WTC11 (cell line): Measurements from ENCODE around the gene KCNT1. TPM values are rescaled to one million over a fixed set of nuclear protein-coding genes. Genes with fewer than 3 reads are reported as not detected.

Experiments used
- ATAC-seq: fragments of 200-7000 bp; cut with Tn5 transposase; 2 replicates; pipeline ENCODE4 v1.10.0; 2021; ENCODE audit warnings: mild to moderate bottlenecking, moderate library complexity
- CTCF ChIA-PET: fragments of 300-600 bp; sonication (Branson Sonifier 250); formaldehyde crosslinking; loops from one replicate; lab custom pipeline; 2021; ENCODE audit warnings: antibody characterized with exemption; lab: Charles Lee
- POLR2A ChIA-PET: fragments of 350-600 bp; sonication (Branson Sonifier 250); formaldehyde crosslinking; loops from one replicate; lab custom pipeline; 2021; ENCODE audit warnings: antibody characterized with exemption; lab: Charles Lee
- DNase-seq: peaks from one replicate; pipeline ENCODE4 v3.0.0; 2021; ENCODE audit warnings: low spot score
- H3K27ac Mint-ChIP-seq: 2 replicates; pipeline ENCODE4 v1.8.0; 2021; ENCODE audit warnings: mixed read lengths
- H3K27me3 Mint-ChIP-seq: 2 replicates; pipeline ENCODE4 v1.8.0; 2021; ENCODE audit warnings: low read depth, mild to moderate bottlenecking, moderate library complexity, mixed read lengths
- H3K36me3 Mint-ChIP-seq: 2 replicates; pipeline ENCODE4 v1.8.0; 2021; ENCODE audit warnings: mixed read lengths
- H3K4me1 Mint-ChIP-seq: 2 replicates; pipeline ENCODE4 v1.8.0; 2022; ENCODE audit warnings: mixed read lengths
- H3K4me3 Mint-ChIP-seq: 2 replicates; pipeline ENCODE4 v1.8.0; 2021; ENCODE audit warnings: mild to moderate bottlenecking, moderate library complexity, mixed read lengths
- H3K9me3 Mint-ChIP-seq: 2 replicates; pipeline ENCODE4 v1.8.0; 2021; ENCODE audit warnings: mixed read lengths
- ATF1 ChIP-seq: sonication (generic); formaldehyde crosslinking; IDR thresholded peaks from 2 replicates; pipeline ENCODE4 v1.8.1; 2023; ENCODE audit warnings: mild to moderate bottlenecking, moderate library complexity, missing genetic modification reagents
- ESRRA ChIP-seq: sonication (generic); formaldehyde crosslinking; IDR thresholded peaks from 2 replicates; pipeline ENCODE4 v1.8.1; 2022; ENCODE audit warnings: mild to moderate bottlenecking, missing genetic modification reagents, borderline replicate concordance
- JAZF1 ChIP-seq: fragments of 250-450 bp; sonication (Bioruptor Pico); IDR thresholded peaks from 2 replicates; pipeline ENCODE4 v1.9.0; 2021; ENCODE audit warnings: moderate library complexity, mild to moderate bottlenecking, inconsistent platforms
- NFE2L1 ChIP-seq: sonication (generic); formaldehyde crosslinking; IDR thresholded peaks from 2 replicates; pipeline ENCODE4 v1.8.1; 2023; ENCODE audit warnings: missing genetic modification reagents
- NFYB ChIP-seq: sonication (generic); formaldehyde crosslinking; conservative IDR thresholded peaks from 2 replicates; pipeline ENCODE4 v1.8.0; 2022; ENCODE audit warnings: low read depth, missing genetic modification reagents
- OVOL2 ChIP-seq: fragments of 250-450 bp; sonication (Bioruptor Pico); IDR thresholded peaks from 2 replicates; pipeline ENCODE4 v1.9.0; 2021; ENCODE audit warnings: mild to moderate bottlenecking, borderline replicate concordance
- RORB ChIP-seq: fragments of 250-450 bp; sonication (Bioruptor Pico); IDR thresholded peaks from 2 replicates; pipeline ENCODE4 v1.9.0; 2021; ENCODE audit warnings: mild to moderate bottlenecking
- TCF7 ChIP-seq: sonication (generic); formaldehyde crosslinking; IDR thresholded peaks from 2 replicates; pipeline ENCODE4 v1.8.0; 2022; ENCODE audit warnings: mild to moderate bottlenecking, low read depth, missing genetic modification reagents, moderate library complexity
- TP53 ChIP-seq: sonication (generic); formaldehyde crosslinking; IDR thresholded peaks from 2 replicates; pipeline ENCODE4 v1.8.1; 2023; ENCODE audit warnings: mild to moderate bottlenecking, missing genetic modification reagents
- ZNF263 ChIP-seq: sonication (generic); formaldehyde crosslinking; IDR thresholded peaks from 2 replicates; pipeline ENCODE4 v1.8.1; 2022; ENCODE audit warnings: low read depth, mild to moderate bottlenecking, moderate library complexity, missing genetic modification reagents
- total RNA-seq: library from RNA; stranded (reverse); gene quantifications from 3 replicates; pipeline ENCODE4 v1.2.3, GENCODE V29; 2021
- TF ChIP-seq, protein P1 (sequence below): sonication (generic); formaldehyde crosslinking; IDR thresholded peaks from 2 replicates; pipeline ENCODE4 v1.8.0; 2022; ENCODE audit warnings: mild to moderate bottlenecking, missing genetic modification reagents
- TF ChIP-seq, protein P2 (sequence below): sonication (generic); formaldehyde crosslinking; IDR thresholded peaks from 2 replicates; pipeline ENCODE4 v1.8.0; 2022; ENCODE audit warnings: missing genetic modification reagents
- TF ChIP-seq, protein P3 (sequence below): fragments of 250-450 bp; sonication (Bioruptor Pico); IDR thresholded peaks from 2 replicates; pipeline ENCODE4 v1.9.0; 2021; ENCODE audit warnings: mild to moderate bottlenecking
- TF ChIP-seq, protein P4 (sequence below): fragments of 250-450 bp; sonication (Bioruptor Pico); IDR thresholded peaks from 2 replicates; pipeline ENCODE4 v1.9.0; 2021; ENCODE audit warnings: mild to moderate bottlenecking, borderline replicate concordance
- TF ChIP-seq, protein P5 (sequence below): sonication (generic); formaldehyde crosslinking; IDR thresholded peaks from 2 replicates; pipeline ENCODE4 v1.8.0; 2023; ENCODE audit warnings: mild to moderate bottlenecking, missing genetic modification reagents

KCNT1 gene
- total RNA-seq, 1 experiment from 2014 or later: 0.13 TPM

DNA sequence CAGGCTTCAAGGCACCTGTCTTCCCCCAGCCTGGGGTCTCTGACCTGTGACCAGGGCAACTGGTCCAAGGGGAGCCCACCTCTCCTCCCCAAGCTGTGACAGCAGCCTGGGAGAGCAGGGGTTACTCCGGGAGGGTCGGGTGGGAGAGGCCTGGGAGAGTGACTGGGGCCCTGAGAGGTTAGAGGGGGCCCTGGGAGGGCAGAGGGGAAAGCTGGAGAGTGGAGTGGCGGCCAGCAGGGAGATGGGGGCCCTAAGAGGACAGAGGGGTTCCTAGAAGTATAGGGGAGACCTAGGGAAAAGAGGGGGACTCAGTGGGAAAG lies 38.6 kb upstream of the KCNT1 start:
- peaks cover 5% of the 10 kb centered on the region for H3K9me3 Mint-ChIP-seq
- CTCF ChIA-PET: no interaction called here
- peaks cover 7% of the 10 kb centered on the region for H3K36me3 Mint-ChIP-seq
- H3K4me1 Mint-ChIP-seq: peaks cover 6% of the 10 kb centered on the region
- TF ChIP-seq RORB (CRISPR knock-in tag) (no peak), ZNF263 (no peak), ATF1 (CRISPR knock-in tag) (no peak), NFE2L1 (CRISPR knock-in tag) (no peak), OVOL2 (CRISPR knock-in tag) (no peak), ESRRA (CRISPR knock-in tag) (no peak), TCF7 (CRISPR knock-in tag) (no peak), TP53 (CRISPR knock-in tag) (no peak), JAZF1 (CRISPR knock-in tag) (no peak), NFYB (CRISPR knock-in tag) (no peak)
- TF ChIP-seq, protein P1, sequence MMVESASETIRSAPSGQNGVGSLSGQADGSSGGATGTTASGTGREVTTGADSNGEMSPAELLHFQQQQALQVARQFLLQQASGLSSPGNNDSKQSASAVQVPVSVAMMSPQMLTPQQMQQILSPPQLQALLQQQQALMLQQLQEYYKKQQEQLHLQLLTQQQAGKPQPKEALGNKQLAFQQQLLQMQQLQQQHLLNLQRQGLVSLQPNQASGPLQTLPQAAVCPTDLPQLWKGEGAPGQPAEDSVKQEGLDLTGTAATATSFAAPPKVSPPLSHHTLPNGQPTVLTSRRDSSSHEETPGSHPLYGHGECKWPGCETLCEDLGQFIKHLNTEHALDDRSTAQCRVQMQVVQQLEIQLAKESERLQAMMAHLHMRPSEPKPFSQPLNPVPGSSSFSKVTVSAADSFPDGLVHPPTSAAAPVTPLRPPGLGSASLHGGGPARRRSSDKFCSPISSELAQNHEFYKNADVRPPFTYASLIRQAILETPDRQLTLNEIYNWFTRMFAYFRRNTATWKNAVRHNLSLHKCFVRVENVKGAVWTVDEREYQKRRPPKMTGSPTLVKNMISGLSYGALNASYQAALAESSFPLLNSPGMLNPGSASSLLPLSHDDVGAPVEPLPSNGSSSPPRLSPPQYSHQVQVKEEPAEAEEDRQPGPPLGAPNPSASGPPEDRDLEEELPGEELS (CRISPR knock-in tag): no peak
- TF ChIP-seq, protein P2, sequence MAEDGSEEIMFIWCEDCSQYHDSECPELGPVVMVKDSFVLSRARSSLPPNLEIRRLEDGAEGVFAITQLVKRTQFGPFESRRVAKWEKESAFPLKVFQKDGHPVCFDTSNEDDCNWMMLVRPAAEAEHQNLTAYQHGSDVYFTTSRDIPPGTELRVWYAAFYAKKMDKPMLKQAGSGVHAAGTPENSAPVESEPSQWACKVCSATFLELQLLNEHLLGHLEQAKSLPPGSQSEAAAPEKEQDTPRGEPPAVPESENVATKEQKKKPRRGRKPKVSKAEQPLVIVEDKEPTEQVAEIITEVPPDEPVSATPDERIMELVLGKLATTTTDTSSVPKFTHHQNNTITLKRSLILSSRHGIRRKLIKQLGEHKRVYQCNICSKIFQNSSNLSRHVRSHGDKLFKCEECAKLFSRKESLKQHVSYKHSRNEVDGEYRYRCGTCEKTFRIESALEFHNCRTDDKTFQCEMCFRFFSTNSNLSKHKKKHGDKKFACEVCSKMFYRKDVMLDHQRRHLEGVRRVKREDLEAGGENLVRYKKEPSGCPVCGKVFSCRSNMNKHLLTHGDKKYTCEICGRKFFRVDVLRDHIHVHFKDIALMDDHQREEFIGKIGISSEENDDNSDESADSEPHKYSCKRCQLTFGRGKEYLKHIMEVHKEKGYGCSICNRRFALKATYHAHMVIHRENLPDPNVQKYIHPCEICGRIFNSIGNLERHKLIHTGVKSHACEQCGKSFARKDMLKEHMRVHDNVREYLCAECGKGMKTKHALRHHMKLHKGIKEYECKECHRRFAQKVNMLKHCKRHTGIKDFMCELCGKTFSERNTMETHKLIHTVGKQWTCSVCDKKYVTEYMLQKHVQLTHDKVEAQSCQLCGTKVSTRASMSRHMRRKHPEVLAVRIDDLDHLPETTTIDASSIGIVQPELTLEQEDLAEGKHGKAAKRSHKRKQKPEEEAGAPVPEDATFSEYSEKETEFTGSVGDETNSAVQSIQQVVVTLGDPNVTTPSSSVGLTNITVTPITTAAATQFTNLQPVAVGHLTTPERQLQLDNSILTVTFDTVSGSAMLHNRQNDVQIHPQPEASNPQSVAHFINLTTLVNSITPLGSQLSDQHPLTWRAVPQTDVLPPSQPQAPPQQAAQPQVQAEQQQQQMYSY (CRISPR knock-in tag): no peak
- TF ChIP-seq, protein P3, sequence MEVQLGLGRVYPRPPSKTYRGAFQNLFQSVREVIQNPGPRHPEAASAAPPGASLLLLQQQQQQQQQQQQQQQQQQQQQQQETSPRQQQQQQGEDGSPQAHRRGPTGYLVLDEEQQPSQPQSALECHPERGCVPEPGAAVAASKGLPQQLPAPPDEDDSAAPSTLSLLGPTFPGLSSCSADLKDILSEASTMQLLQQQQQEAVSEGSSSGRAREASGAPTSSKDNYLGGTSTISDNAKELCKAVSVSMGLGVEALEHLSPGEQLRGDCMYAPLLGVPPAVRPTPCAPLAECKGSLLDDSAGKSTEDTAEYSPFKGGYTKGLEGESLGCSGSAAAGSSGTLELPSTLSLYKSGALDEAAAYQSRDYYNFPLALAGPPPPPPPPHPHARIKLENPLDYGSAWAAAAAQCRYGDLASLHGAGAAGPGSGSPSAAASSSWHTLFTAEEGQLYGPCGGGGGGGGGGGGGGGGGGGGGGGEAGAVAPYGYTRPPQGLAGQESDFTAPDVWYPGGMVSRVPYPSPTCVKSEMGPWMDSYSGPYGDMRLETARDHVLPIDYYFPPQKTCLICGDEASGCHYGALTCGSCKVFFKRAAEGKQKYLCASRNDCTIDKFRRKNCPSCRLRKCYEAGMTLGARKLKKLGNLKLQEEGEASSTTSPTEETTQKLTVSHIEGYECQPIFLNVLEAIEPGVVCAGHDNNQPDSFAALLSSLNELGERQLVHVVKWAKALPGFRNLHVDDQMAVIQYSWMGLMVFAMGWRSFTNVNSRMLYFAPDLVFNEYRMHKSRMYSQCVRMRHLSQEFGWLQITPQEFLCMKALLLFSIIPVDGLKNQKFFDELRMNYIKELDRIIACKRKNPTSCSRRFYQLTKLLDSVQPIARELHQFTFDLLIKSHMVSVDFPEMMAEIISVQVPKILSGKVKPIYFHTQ (CRISPR knock-in tag): no peak
- TF ChIP-seq, protein P4, sequence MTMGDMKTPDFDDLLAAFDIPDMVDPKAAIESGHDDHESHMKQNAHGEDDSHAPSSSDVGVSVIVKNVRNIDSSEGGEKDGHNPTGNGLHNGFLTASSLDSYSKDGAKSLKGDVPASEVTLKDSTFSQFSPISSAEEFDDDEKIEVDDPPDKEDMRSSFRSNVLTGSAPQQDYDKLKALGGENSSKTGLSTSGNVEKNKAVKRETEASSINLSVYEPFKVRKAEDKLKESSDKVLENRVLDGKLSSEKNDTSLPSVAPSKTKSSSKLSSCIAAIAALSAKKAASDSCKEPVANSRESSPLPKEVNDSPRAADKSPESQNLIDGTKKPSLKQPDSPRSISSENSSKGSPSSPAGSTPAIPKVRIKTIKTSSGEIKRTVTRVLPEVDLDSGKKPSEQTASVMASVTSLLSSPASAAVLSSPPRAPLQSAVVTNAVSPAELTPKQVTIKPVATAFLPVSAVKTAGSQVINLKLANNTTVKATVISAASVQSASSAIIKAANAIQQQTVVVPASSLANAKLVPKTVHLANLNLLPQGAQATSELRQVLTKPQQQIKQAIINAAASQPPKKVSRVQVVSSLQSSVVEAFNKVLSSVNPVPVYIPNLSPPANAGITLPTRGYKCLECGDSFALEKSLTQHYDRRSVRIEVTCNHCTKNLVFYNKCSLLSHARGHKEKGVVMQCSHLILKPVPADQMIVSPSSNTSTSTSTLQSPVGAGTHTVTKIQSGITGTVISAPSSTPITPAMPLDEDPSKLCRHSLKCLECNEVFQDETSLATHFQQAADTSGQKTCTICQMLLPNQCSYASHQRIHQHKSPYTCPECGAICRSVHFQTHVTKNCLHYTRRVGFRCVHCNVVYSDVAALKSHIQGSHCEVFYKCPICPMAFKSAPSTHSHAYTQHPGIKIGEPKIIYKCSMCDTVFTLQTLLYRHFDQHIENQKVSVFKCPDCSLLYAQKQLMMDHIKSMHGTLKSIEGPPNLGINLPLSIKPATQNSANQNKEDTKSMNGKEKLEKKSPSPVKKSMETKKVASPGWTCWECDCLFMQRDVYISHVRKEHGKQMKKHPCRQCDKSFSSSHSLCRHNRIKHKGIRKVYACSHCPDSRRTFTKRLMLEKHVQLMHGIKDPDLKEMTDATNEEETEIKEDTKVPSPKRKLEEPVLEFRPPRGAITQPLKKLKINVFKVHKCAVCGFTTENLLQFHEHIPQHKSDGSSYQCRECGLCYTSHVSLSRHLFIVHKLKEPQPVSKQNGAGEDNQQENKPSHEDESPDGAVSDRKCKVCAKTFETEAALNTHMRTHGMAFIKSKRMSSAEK: no peak
- TF ChIP-seq, protein P5, sequence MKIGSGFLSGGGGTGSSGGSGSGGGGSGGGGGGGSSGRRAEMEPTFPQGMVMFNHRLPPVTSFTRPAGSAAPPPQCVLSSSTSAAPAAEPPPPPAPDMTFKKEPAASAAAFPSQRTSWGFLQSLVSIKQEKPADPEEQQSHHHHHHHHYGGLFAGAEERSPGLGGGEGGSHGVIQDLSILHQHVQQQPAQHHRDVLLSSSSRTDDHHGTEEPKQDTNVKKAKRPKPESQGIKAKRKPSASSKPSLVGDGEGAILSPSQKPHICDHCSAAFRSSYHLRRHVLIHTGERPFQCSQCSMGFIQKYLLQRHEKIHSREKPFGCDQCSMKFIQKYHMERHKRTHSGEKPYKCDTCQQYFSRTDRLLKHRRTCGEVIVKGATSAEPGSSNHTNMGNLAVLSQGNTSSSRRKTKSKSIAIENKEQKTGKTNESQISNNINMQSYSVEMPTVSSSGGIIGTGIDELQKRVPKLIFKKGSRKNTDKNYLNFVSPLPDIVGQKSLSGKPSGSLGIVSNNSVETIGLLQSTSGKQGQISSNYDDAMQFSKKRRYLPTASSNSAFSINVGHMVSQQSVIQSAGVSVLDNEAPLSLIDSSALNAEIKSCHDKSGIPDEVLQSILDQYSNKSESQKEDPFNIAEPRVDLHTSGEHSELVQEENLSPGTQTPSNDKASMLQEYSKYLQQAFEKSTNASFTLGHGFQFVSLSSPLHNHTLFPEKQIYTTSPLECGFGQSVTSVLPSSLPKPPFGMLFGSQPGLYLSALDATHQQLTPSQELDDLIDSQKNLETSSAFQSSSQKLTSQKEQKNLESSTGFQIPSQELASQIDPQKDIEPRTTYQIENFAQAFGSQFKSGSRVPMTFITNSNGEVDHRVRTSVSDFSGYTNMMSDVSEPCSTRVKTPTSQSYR (CRISPR knock-in tag): no peak
- TF ChIP-seq, all 79 proteins: peak for 0
- Mint-ChIP-seq H3K27me3 (no peaks in the 10 kb centered on the region), H3K4me3 (no peak overlapping the region), H3K27ac (no peak overlapping the region)
- ATAC-seq (no peak), DNase-seq (no peak)
- POLR2A ChIA-PET: no interaction called here
